Fibroblast of pulmonary artery (primary cell): ENCODE measurements around the gene PDZD8.

ENCODE experiments used
- DNase-seq: peaks from one replicate; pipeline ENCODE4 v3.0.0-alpha.2; 2010; ENCODE audit warnings: low read depth
- H3K4me3 ChIP-seq: replicated peaks from 2 replicates; pipeline ENCODE4 v1.5.1; 2011; ENCODE audit warnings: low read depth, mild to moderate bottlenecking, control low read depth, low read length, moderate library complexity
- TF ChIP-seq, protein P1 (sequence below): IDR thresholded peaks from 2 replicates; pipeline ENCODE4 v1.5.1; 2011; ENCODE audit warnings: mild to moderate bottlenecking, control low read depth, low read length, inconsistent platforms; ENCODE audit errors: missing control alignments

PDZD8 gene

GRCh38 chr10:117348236-117348635 lies 27.0 kb downstream of the PDZD8 start:
- no peak for DNase-seq
- H3K4me3 ChIP-seq, result no peak overlapping the region
- TF ChIP-seq, protein P1, sequence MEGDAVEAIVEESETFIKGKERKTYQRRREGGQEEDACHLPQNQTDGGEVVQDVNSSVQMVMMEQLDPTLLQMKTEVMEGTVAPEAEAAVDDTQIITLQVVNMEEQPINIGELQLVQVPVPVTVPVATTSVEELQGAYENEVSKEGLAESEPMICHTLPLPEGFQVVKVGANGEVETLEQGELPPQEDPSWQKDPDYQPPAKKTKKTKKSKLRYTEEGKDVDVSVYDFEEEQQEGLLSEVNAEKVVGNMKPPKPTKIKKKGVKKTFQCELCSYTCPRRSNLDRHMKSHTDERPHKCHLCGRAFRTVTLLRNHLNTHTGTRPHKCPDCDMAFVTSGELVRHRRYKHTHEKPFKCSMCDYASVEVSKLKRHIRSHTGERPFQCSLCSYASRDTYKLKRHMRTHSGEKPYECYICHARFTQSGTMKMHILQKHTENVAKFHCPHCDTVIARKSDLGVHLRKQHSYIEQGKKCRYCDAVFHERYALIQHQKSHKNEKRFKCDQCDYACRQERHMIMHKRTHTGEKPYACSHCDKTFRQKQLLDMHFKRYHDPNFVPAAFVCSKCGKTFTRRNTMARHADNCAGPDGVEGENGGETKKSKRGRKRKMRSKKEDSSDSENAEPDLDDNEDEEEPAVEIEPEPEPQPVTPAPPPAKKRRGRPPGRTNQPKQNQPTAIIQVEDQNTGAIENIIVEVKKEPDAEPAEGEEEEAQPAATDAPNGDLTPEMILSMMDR, result no peak

DNA sequence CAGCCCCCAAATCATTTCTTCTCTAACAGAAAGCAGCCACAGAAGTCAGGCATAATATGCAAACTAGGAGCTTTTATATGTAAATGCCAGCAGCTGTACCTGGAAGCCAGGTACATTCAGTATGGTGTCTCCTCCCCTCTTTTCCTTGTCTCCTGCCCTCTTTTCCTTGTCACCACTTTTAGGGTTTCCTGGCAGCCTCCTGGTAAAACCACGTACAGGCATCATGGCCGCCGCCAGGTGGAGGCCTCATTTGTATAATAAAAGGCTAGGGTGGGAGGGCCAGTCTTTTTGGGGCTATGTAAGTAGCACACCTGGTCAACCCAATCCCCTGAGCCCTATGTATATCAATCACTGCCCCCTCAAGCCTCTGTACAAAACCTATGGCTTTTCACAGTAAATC lies 28.7 kb downstream of the PDZD8 start:
- no peak for DNase-seq
- H3K4me3 ChIP-seq, result no peak overlapping the region
- TF ChIP-seq, protein P1, result no peak

DNA sequence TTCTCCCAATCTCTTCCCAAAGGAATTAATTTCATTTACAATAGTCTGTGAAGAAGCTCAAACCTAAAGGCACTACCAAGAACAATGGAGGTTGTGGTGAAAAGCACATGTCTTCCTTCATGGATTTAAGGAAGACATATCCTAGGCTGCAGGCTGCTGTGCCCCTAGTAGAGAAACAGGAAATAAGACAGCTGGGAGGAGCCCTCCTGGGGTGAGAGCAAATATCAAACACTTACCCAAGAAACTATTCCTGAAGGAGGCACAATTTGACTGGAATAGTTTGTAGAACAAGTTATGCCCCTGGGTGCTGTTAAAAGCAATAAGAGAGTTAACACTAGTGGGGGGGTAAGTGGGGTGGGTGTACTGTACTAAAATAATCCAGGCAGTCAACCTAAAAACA lies 30.1 kb downstream of the PDZD8 start:
- peak; percentile 19 for DNase-seq
- TF ChIP-seq, protein P1, result no peak
- no peak overlapping the region for H3K4me3 ChIP-seq

- peak; percentile 82 for DNase-seq
- TF ChIP-seq, protein P1, result no peak
- peak overlapping the region; percentile 2 for H3K4me3 ChIP-seq
Measured at GRCh38 chr10:117342641-117343040, 32.6 kb downstream of the PDZD8 start.

GRCh38 chr10:117341061-117341460 lies 34.2 kb downstream of the PDZD8 start:
- no peak overlapping the region for H3K4me3 ChIP-seq
- TF ChIP-seq, protein P1, result no peak
- DNase-seq, result no peak

- no peak for DNase-seq
- H3K4me3 ChIP-seq, result no peak overlapping the region
- TF ChIP-seq, protein P1, result no peak
Measured at GRCh38 chr10:117339979-117340378, 35.3 kb downstream of the PDZD8 start.

GRCh38 chr10:117339578-117339977 lies 35.7 kb downstream of the PDZD8 start:
- TF ChIP-seq, protein P1, result no peak
- DNase-seq, result peak; percentile 74
- H3K4me3 ChIP-seq, result no peak overlapping the region
